ENCODE results near the gene HSD17B3.

DNA sequence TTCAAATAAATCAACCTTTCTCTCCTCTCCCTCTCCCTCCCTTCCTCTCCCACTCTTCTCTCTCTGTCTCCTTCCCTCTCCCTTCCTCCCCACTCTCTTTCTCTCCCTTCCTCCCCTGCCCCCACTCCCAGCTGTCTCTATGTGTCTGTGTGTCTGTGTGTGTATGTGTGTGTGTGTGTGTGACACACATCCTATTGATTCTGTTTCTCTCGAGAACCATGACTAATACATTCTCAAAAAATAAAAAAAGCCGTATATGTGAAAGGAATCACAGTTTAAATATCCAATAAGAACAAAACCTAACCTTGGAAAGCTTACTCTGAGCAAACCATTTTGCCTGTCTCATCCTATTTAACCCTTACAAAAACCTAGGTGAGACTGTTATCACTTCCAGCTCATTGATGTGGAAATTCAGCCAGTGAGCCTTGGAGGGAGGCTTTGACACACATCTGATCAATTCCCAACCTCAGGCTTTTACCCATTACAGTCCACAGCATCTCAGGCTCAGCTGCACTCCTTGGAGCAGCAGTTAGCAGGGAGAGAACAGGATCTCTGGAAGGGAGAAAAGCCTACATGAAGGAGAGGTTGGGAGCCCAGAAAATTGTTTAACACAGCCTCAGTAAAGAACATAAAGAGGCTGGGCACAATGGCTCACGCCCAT, 8.3 kb downstream of the HSD17B3 start:
- TF ChIP-seq, protein P1, sequence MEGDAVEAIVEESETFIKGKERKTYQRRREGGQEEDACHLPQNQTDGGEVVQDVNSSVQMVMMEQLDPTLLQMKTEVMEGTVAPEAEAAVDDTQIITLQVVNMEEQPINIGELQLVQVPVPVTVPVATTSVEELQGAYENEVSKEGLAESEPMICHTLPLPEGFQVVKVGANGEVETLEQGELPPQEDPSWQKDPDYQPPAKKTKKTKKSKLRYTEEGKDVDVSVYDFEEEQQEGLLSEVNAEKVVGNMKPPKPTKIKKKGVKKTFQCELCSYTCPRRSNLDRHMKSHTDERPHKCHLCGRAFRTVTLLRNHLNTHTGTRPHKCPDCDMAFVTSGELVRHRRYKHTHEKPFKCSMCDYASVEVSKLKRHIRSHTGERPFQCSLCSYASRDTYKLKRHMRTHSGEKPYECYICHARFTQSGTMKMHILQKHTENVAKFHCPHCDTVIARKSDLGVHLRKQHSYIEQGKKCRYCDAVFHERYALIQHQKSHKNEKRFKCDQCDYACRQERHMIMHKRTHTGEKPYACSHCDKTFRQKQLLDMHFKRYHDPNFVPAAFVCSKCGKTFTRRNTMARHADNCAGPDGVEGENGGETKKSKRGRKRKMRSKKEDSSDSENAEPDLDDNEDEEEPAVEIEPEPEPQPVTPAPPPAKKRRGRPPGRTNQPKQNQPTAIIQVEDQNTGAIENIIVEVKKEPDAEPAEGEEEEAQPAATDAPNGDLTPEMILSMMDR (IDR thresholded peaks at IDR 0.05; ENCODE audit: insufficient read depth, low read length, poor library complexity, severe bottlenecking): no peak
- no peak for TF ChIP-seq EZH2phosphoT487 (conservative IDR thresholded peaks at IDR 0.05; ENCODE audit: low read length)

Measured in SU-DHL-6 (cell line).